H9 (cell line): ENCODE results near the gene KHNYN. TPM values are rescaled to one million over a fixed set of nuclear protein-coding genes. Genes with fewer than 3 reads are reported as not detected.

ENCODE experiments used
- DNase-seq: peaks from one replicate; pipeline ENCODE4 v3.0.0-alpha.2; 2017
- H2AFZ ChIP-seq: one replicate; pipeline ENCODE4 v1.6.1; 2013; ENCODE audit warnings: mild to moderate bottlenecking, low read length, control low read depth, moderate library complexity
- H2AK5ac ChIP-seq: 2 replicates; pipeline ENCODE4 v1.6.1; 2013; ENCODE audit warnings: low read length, control low read depth, mixed read lengths; ENCODE audit not compliant: insufficient read length
- H2BK120ac ChIP-seq: one replicate; pipeline ENCODE4 v1.6.1; 2013; ENCODE audit warnings: low read depth, mild to moderate bottlenecking, low read length, control low read depth, inconsistent platforms; ENCODE audit not compliant: poor library complexity, severe bottlenecking
- H2BK12ac ChIP-seq: 2 replicates; pipeline ENCODE4 v1.6.1; 2013; ENCODE audit warnings: low read length, control low read depth, mixed read lengths, low read depth; ENCODE audit not compliant: insufficient read length
- H2BK15ac ChIP-seq: 2 replicates; pipeline ENCODE4 v1.6.1; 2013; ENCODE audit warnings: low read depth, low read length, control low read depth
- H2BK20ac ChIP-seq: one replicate; pipeline ENCODE4 v1.6.1; 2013; ENCODE audit warnings: low read depth, mild to moderate bottlenecking, low read length, control low read depth, inconsistent platforms; ENCODE audit not compliant: poor library complexity, severe bottlenecking
- H2BK5ac ChIP-seq: 2 replicates; pipeline ENCODE4 v1.6.1; 2013; ENCODE audit warnings: low read length, control low read depth, mixed read lengths; ENCODE audit not compliant: insufficient read length
- H3K14ac ChIP-seq: 2 replicates; pipeline ENCODE4 v1.6.1; 2013; ENCODE audit warnings: low read length, control low read depth; ENCODE audit not compliant: insufficient read depth
- H3K18ac ChIP-seq: 2 replicates; pipeline ENCODE4 v1.6.1; 2013; ENCODE audit warnings: low read depth, mild to moderate bottlenecking, mixed read lengths, low read length, control low read depth; ENCODE audit not compliant: insufficient read length
- H3K23ac ChIP-seq: 2 replicates; pipeline ENCODE4 v1.6.1; 2013; ENCODE audit warnings: low read length, control low read depth, mixed read lengths, low read depth; ENCODE audit not compliant: insufficient read length
- H3K23me2 ChIP-seq: 2 replicates; pipeline ENCODE4 v1.6.1; 2013; ENCODE audit warnings: low read depth, mild to moderate bottlenecking, mixed read lengths, low read length, control low read depth; ENCODE audit not compliant: insufficient read length, poor library complexity, severe bottlenecking
- H3K27ac ChIP-seq: 2 replicates; pipeline ENCODE4 v1.5.1; 2013; ENCODE audit warnings: low read length, control low read depth, mixed read lengths, low read depth; ENCODE audit not compliant: insufficient read length
- H3K27me3 ChIP-seq: 2 replicates; pipeline ENCODE4 v1.6.1; 2013; ENCODE audit warnings: low read length, control low read depth, inconsistent platforms; ENCODE audit not compliant: insufficient read depth
- H3K4ac ChIP-seq: 2 replicates; pipeline ENCODE4 v1.6.1; 2013; ENCODE audit warnings: low read depth, mild to moderate bottlenecking, control low read depth, inconsistent platforms, low read length, moderate library complexity
- H3K4me1 ChIP-seq: 2 replicates; pipeline ENCODE4 v1.6.1; 2013; ENCODE audit warnings: low read length, control low read depth, inconsistent platforms; ENCODE audit not compliant: insufficient read depth
- H3K4me2 ChIP-seq: 2 replicates; pipeline ENCODE4 v1.6.1; 2013; ENCODE audit warnings: low read length, control low read depth, mixed read lengths; ENCODE audit not compliant: insufficient read length, insufficient read depth
- H3K56ac ChIP-seq: 2 replicates; pipeline ENCODE4 v1.6.1; 2013; ENCODE audit warnings: low read depth, mild to moderate bottlenecking, mixed read lengths, low read length, control low read depth; ENCODE audit not compliant: insufficient read length
- H3K79me1 ChIP-seq: 2 replicates; pipeline ENCODE4 v1.6.1; 2013; ENCODE audit warnings: low read depth, mild to moderate bottlenecking, moderate library complexity, low read length, control low read depth, inconsistent platforms; ENCODE audit not compliant: insufficient read depth, poor library complexity, severe bottlenecking
- H3K79me2 ChIP-seq: 2 replicates; pipeline ENCODE4 v1.6.1; 2013; ENCODE audit warnings: low read length, control low read depth, inconsistent platforms; ENCODE audit not compliant: insufficient read depth
- H3K9ac ChIP-seq: 2 replicates; pipeline ENCODE4 v1.6.1; 2013; ENCODE audit warnings: low read length, control low read depth, mixed read lengths; ENCODE audit not compliant: insufficient read length; ENCODE audit errors: extremely low read depth
- H3K9me3 ChIP-seq: one replicate; pipeline ENCODE4 v1.6.1; 2013; ENCODE audit warnings: low read depth, low read length, inconsistent platforms; ENCODE audit not compliant: control insufficient read depth
- H3T11ph ChIP-seq: one replicate; pipeline ENCODE4 v1.6.1; 2013; ENCODE audit warnings: mild to moderate bottlenecking, low read length, control low read depth, inconsistent platforms
- H4K20me1 ChIP-seq: one replicate; pipeline ENCODE4 v1.6.1; 2013; ENCODE audit not compliant: control insufficient read depth, insufficient read length, insufficient read depth
- H4K5ac ChIP-seq: 2 replicates; pipeline ENCODE4 v1.6.1; 2013; ENCODE audit warnings: low read depth, mild to moderate bottlenecking, mixed read lengths, low read length, control low read depth; ENCODE audit not compliant: insufficient read length
- H4K8ac ChIP-seq: replicated peaks from 2 replicates; pipeline ENCODE4 v1.6.1; 2013; ENCODE audit warnings: low read length, control low read depth, mixed read lengths, low read depth; ENCODE audit not compliant: insufficient read length
- H4K91ac ChIP-seq: 2 replicates; pipeline ENCODE4 v1.6.1; 2013; ENCODE audit warnings: low read depth, mild to moderate bottlenecking, moderate library complexity, mixed read lengths, low read length, control low read depth; ENCODE audit not compliant: insufficient read length
- H3K27ac Mint-ChIP-seq, 3 experiments: 2 replicates in 2 of 3; 3 replicates in 1 of 3; pipeline ENCODE4 v1.8.0; 2020 to 2021; ENCODE audit warnings: mixed read lengths in 3 of 3, mild to moderate bottlenecking in 1 of 3, moderate library complexity in 1 of 3
- H3K27me3 Mint-ChIP-seq: 2 replicates; pipeline ENCODE4 v1.8.0; 2021; ENCODE audit warnings: low read depth, mild to moderate bottlenecking, moderate library complexity, mixed read lengths
- H3K36me3 Mint-ChIP-seq, 3 experiments: 2 replicates in 2 of 3; 3 replicates in 1 of 3; pipeline ENCODE4 v1.8.0; 2020 to 2021; ENCODE audit warnings: low read depth in 3 of 3, mixed read lengths in 3 of 3; ENCODE audit not compliant: insufficient read depth in 1 of 3
- H3K4me1 Mint-ChIP-seq, 2 experiments: 2 replicates each; pipeline ENCODE4 v1.8.0; 2020; ENCODE audit warnings: mixed read lengths in 2 of 2
- H3K4me3 Mint-ChIP-seq, 2 experiments: 2 replicates in 1 of 2; 3 replicates in 1 of 2; pipeline ENCODE4 v1.8.0; 2020 to 2021; ENCODE audit warnings: mild to moderate bottlenecking in 2 of 2, mixed read lengths in 2 of 2, moderate library complexity in 1 of 2
- H3K9me3 Mint-ChIP-seq, 2 experiments: 2 replicates in 1 of 2; 3 replicates in 1 of 2; pipeline ENCODE4 v1.8.0; 2020; ENCODE audit warnings: mild to moderate bottlenecking in 2 of 2, mixed read lengths in 2 of 2, moderate library complexity in 1 of 2
- CTCF ChIP-seq: fragments of 200-600 bp; sonication (generic); conservative IDR thresholded peaks from 3 replicates; pipeline ENCODE4 v1.8.0; 2021; ENCODE audit warnings: antibody characterized with exemption, mild to moderate bottlenecking
- WGBS: extraction: QIAGEN DNeasy Blood & Tissue Kit; methylation state at CpG from one replicate; pipeline ENCODE4 v1.1.7; 2013; ENCODE audit warnings: missing lambda C conversion rate, low lambda C conversion rate, mixed read lengths; ENCODE audit not compliant: insufficient read length; ENCODE audit errors: extremely low coverage; 5-methylcytosine and 5-hydroxymethylcytosine counted together
- total RNA-seq: library from RNA; stranded (reverse); gene quantifications from 2 replicates; pipeline ENCODE4 v1.2.1, GENCODE V29; 2021

KHNYN gene
- total RNA-seq, 1 experiment from 2014 or later: 30.0 TPM

DNA sequence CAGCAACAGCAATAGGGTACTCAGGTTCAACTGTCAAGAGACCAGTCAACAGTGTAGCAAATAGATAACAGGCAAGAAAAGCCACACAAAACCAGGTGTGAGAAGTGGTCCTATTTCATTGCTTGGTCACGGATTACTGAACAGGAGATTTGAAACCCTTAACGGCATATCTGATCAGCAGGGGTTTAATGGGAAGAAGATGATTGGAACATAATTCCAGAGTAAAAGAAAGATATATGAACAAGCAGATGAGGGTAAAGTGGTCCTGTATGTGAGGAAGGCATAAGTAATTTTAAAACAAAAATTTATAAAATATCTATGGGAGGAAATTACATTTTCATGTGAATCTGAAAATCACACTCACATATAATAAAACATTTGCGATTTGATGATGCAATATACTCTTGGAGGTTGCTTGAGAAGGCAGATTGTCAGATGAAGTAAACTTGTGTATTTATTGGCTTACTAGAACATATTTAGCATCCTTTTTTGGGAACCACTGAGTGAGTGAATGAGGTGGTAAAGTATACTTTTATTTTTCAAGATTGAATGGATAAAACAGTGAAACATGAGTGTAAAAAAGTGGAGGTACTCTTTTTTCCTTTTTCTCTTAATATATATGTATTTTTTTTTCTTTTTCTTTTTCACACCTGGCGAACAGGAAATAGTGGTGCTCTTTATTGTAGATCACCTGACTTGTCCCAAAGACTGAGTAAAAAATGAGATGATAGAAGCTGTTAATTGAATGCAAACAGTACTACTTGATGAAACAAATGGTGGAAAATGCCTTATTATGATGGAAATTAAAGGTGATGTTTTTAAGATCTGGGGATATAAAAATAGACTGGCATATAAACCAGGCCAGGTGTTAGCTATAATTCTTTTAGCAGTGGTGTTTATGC is 34.4 kb downstream of the KHNYN start:
- Histone ChIP-seq H3K79me2 (no peaks in the 10 kb centered on the region), H2BK20ac (no peak overlapping the region), H3K27ac (no peak overlapping the region), H2BK5ac (no peak overlapping the region), H2BK120ac (no peak overlapping the region), H3K9ac (no peak overlapping the region), H2BK15ac (no peak overlapping the region), H2BK12ac (no peak overlapping the region), H3K23me2 (no peaks in the 10 kb centered on the region), H2AK5ac (no peak overlapping the region), H3K27me3 (no peaks in the 10 kb centered on the region), H4K91ac (no peak overlapping the region), H3K79me1 (no peaks in the 10 kb centered on the region), H4K20me1 (no peaks in the 10 kb centered on the region), H3T11ph (no peak overlapping the region), H3K4me2 (no peak overlapping the region), H4K5ac (no peak overlapping the region), H3K4ac (no peak overlapping the region), H4K8ac (no peak overlapping the region), H2AFZ (no peak overlapping the region), H3K14ac (no peak overlapping the region), H3K4me1 (no peaks in the 10 kb centered on the region), H3K18ac (no peak overlapping the region), H3K23ac (no peak overlapping the region), H3K56ac (no peak overlapping the region), H3K9me3 (no peaks in the 10 kb centered on the region)
- H3K27ac Mint-ChIP-seq: no peak overlapping the region
- WGBS: no CpG with 5 or more reads among the region's 4 CpGs
- no peaks in the 10 kb centered on the region for H3K4me1 Mint-ChIP-seq
- no peak for DNase-seq
- H3K27me3 Mint-ChIP-seq: peaks cover 3% of the 10 kb centered on the region
- H3K4me3 Mint-ChIP-seq: no peak overlapping the region
- no peaks in the 10 kb centered on the region for H3K9me3 Mint-ChIP-seq
- no peak for TF ChIP-seq CTCF
- no peaks in the 10 kb centered on the region; a peak in 1 of 7 replicates for H3K36me3 Mint-ChIP-seq
